Neural progenitor cell (in vitro differentiated cells): ENCODE results near the gene METTL9.
"Not testable (repeated sequence)": the region's sequence is repeated elsewhere in the genome, so short reads cannot be mapped to it uniquely, and the experiment has no call there.

Experiments used
- CTCF ChIP-seq: fragments of 200-600 bp; sonication (generic); IDR thresholded peaks from 2 replicates; pipeline ENCODE4 v1.5.1; 2017; ENCODE audit warnings: antibody characterized with exemption, mild to moderate bottlenecking
- EZH2 ChIP-seq: fragments of 200-600 bp; sonication (generic); IDR thresholded peaks from 2 replicates; pipeline ENCODE4 v1.6.1; 2017; ENCODE audit warnings: antibody characterized with exemption, mild to moderate bottlenecking, moderate library complexity
- EZH2phosphoT487 ChIP-seq: fragments of 200-600 bp; sonication (generic); IDR thresholded peaks from 2 replicates; pipeline ENCODE4 v1.6.1; 2017; ENCODE audit warnings: antibody characterized with exemption

GRCh38 chr16:21564367-21564766 lies 35.0 kb upstream of the METTL9 start:
- not testable (repeated sequence) for TF ChIP-seq CTCF, EZH2phosphoT487, EZH2
